NCI-H1092 (cell line): ENCODE measurements around the gene VWC2.
"Not testable (repeated sequence)": the region's sequence is repeated elsewhere in the genome, so short reads cannot be mapped to it uniquely, and the experiment has no call there.

Source experiments
- DNase-seq: peaks from one replicate; lab custom pipeline; 2025; lab: John Stamatoyannopoulos, UW

The VWC2 gene

GRCh38 chr7:49851614-49851934 lies 78.1 kb downstream of the VWC2 start:
- DNase-seq, result not testable (repeated sequence)

GRCh38 chr7:49852619-49853462 lies 79.4 kb downstream of the VWC2 start:
- peak; percentile 7 for DNase-seq

GRCh38 chr7:49855281-49855980 lies 82.0 kb downstream of the VWC2 start:
- no peak for DNase-seq

- DNase-seq, result no peak
These were observed 86.9 kb downstream of the VWC2 start for GRCh38 chr7:49860293-49860692.

- DNase-seq, result no peak
These were observed 92.8 kb downstream of the VWC2 start for GRCh38 chr7:49866076-49866735.

- DNase-seq, result no peak
These were observed 93.5 kb downstream of the VWC2 start for GRCh38 chr7:49866910-49867309.

- DNase-seq, result no peak
These were observed 100.0 kb downstream of the VWC2 start for GRCh38 chr7:49873420-49873819.

GRCh38 chr7:49875336-49875735 lies 101.9 kb downstream of the VWC2 start:
- DNase-seq, result no peak

- DNase-seq, result no peak
These were observed 102.8 kb downstream of the VWC2 start for GRCh38 chr7:49876202-49876601.

GRCh38 chr7:49878089-49878488 lies 104.7 kb downstream of the VWC2 start:
- no peak for DNase-seq

- no peak for DNase-seq
These were observed 105.2 kb downstream of the VWC2 start for GRCh38 chr7:49878627-49879026.

GRCh38 chr7:49883933-49884332 lies 110.5 kb downstream of the VWC2 start:
- no peak for DNase-seq

GRCh38 chr7:49885593-49886285 lies 112.3 kb downstream of the VWC2 start:
- DNase-seq, result no peak

GRCh38 chr7:49892481-49892880 lies 119.0 kb downstream of the VWC2 start:
- DNase-seq, result no peak

GRCh38 chr7:49893131-49893530 lies 119.7 kb downstream of the VWC2 start:
- no peak for DNase-seq

- DNase-seq, result no peak
These were observed 121.1 kb downstream of the VWC2 start for GRCh38 chr7:49894543-49894942.

GRCh38 chr7:49911909-49912308 lies 138.5 kb downstream of the VWC2 start:
- DNase-seq, result no peak

- DNase-seq, result no peak
These were observed 153.3 kb downstream of the VWC2 start for GRCh38 chr7:49926720-49927119.

- no peak for DNase-seq
These were observed 154.2 kb downstream of the VWC2 start for GRCh38 chr7:49927631-49928030.

- DNase-seq, result no peak
These were observed 155.3 kb downstream of the VWC2 start for GRCh38 chr7:49928787-49929186.

GRCh38 chr7:49931627-49932026 lies 158.2 kb downstream of the VWC2 start:
- no peak for DNase-seq

- no peak for DNase-seq
These were observed 164.2 kb downstream of the VWC2 start for GRCh38 chr7:49937608-49938007.
